ENCODE data around the gene SCLY.
"Not testable (repeated sequence)": the region's sequence is repeated elsewhere in the genome, so short reads cannot be mapped to it uniquely, and the experiment has no call there.

Gene SCLY

GRCh38 chr2:238114851-238115660 lies 54.3 kb downstream of the SCLY start:
- no peak for DNase-seq

GRCh38 chr2:238115709-238116108 lies 54.9 kb downstream of the SCLY start:
- DNase-seq = not testable (repeated sequence)

GRCh38 chr2:238116298-238117198 lies 55.7 kb downstream of the SCLY start:
- no peak for DNase-seq

GRCh38 chr2:238117199-238118154 lies 56.7 kb downstream of the SCLY start:
- DNase-seq = no peak

GRCh38 chr2:238119756-238120462 lies 59.1 kb downstream of the SCLY start:
- no peak for DNase-seq

- DNase-seq = no peak
Measured at GRCh38 chr2:238120463-238121298, 59.9 kb downstream of the SCLY start.

GRCh38 chr2:238121511-238122286 lies 60.9 kb downstream of the SCLY start:
- no peak for DNase-seq

- no peak for DNase-seq
Measured at GRCh38 chr2:238122287-238123217, 61.8 kb downstream of the SCLY start.

- no peak for DNase-seq
Measured at GRCh38 chr2:238123218-238123971, 62.6 kb downstream of the SCLY start.

GRCh38 chr2:238123991-238124470 lies 63.2 kb downstream of the SCLY start:
- no peak for DNase-seq

- no peak for DNase-seq
Measured at GRCh38 chr2:238124488-238125126, 63.8 kb downstream of the SCLY start.

GRCh38 chr2:238125127-238125885 lies 64.5 kb downstream of the SCLY start:
- no peak for DNase-seq

GRCh38 chr2:238126338-238126737 lies 65.5 kb downstream of the SCLY start:
- no peak for DNase-seq

- DNase-seq = no peak
Measured at GRCh38 chr2:238126775-238127164, 66.0 kb downstream of the SCLY start.

GRCh38 chr2:238127165-238128060 lies 66.6 kb downstream of the SCLY start:
- DNase-seq = no peak

GRCh38 chr2:238128061-238128440 lies 67.2 kb downstream of the SCLY start:
- no peak for DNase-seq
